K562 (cell line): ENCODE data around the gene IL23R. TPM values are rescaled to one million over a fixed set of nuclear protein-coding genes. Genes with fewer than 3 reads are reported as not detected.
A peak's percentile ranks its signal among the peaks of the same experiment; 100 is the strongest.

Source experiments
- ATAC-seq: fragments of 200-7000 bp; cut with Tn5 transposase; 3 replicates; pipeline ENCODE4 v1.9.1; 2020; ENCODE audit warnings: moderate library complexity
- BruUV-seq: library from RNA; stranded (reverse); fragments of 400-500 nt; replicated peaks from 2 replicates; lab custom pipeline; 2021; lab: Mats Ljungman, UMichigan
- CTCF ChIA-PET: fragments of 300-600 bp; formaldehyde crosslinking; extraction: SDS; loops from one replicate; lab custom pipeline; 2021; ENCODE audit warnings: low intra/inter-chr PET ratio; lab: Yijun Ruan, JAX
- POLR2A ChIA-PET: fragments of 300-600, 350-650 bp; sonication (Branson Sonifier 250); formaldehyde crosslinking; extraction: SDS; loops from one replicate; lab custom pipeline; 2021; ENCODE audit warnings: antibody characterized with exemption, inconsistent platforms; lab: Yijun Ruan, JAX
- DNase-seq, 4 experiments: peaks; one replicate each; pipeline versions ENCODE4 v3.0.0 to v3.0.0-alpha.2; 2011 to 2018; ENCODE audit warnings: low spot score in 3 of 4, mixed read lengths in 3 of 4; ENCODE audit errors: extremely low read depth in 1 of 4
- FAIRE-seq: peaks from 2 replicates; lab custom pipeline; 2011; peaks lifted over from hg19 to GRCh38; lab: Jason Lieb, UNC
- H2AFZ ChIP-seq: 2 replicates; pipeline ENCODE4 v1.6.0; 2011; ENCODE audit warnings: low read depth, low read length, control low read depth, inconsistent platforms
- H3K27ac ChIP-seq: fragments of 200-600 bp; 3 replicates; pipeline ENCODE4 v1.8.0; 2011; ENCODE audit warnings: low read depth, mild to moderate bottlenecking, control low read depth, inconsistent platforms, low read length, moderate library complexity, mixed read lengths; ENCODE audit errors: extremely low read depth
- H3K27me3 ChIP-seq, 2 experiments: fragments of 300-600 bp in 1 of 2; 2 replicates in 1 of 2; 3 replicates in 1 of 2; pipeline versions ENCODE4 v1.6.0 to v1.8.0; 2011; ENCODE audit warnings: inconsistent platforms in 2 of 2, low read length in 2 of 2, mild to moderate bottlenecking in 1 of 2, mixed read lengths in 1 of 2, moderate library complexity in 1 of 2; ENCODE audit not compliant: control insufficient read depth in 2 of 2, insufficient read depth in 2 of 2
- H3K36me3 ChIP-seq: fragments of 300-600 bp; 3 replicates; pipeline ENCODE4 v1.8.0; 2011; ENCODE audit warnings: mild to moderate bottlenecking, low read length, inconsistent platforms; ENCODE audit not compliant: control insufficient read depth, insufficient read depth
- H3K4me1 ChIP-seq, 2 experiments: fragments of 200-600 bp in 1 of 2; replicated peaks in 1 of 2; 2 replicates in 1 of 2; 3 replicates in 1 of 2; pipeline versions ENCODE4 v1.5.1 to v1.8.0; 2011; ENCODE audit warnings: inconsistent platforms in 2 of 2, low read length in 2 of 2, mild to moderate bottlenecking in 1 of 2, mixed read lengths in 1 of 2, moderate library complexity in 1 of 2; ENCODE audit not compliant: control insufficient read depth in 2 of 2, insufficient read depth in 2 of 2
- H3K4me2 ChIP-seq: 2 replicates; pipeline ENCODE4 v1.6.1; 2011; ENCODE audit warnings: low read length, control low read depth, inconsistent platforms, mixed read lengths; ENCODE audit not compliant: insufficient read depth
- H3K4me3 ChIP-seq: fragments of 200-600 bp; sonication (generic), shearing (Covaris generic); 2 replicates; pipeline ENCODE4 v1.5.1; 2016; ENCODE audit warnings: control low read depth, inconsistent platforms
- H3K79me2 ChIP-seq: fragments of 200-600 bp; 3 replicates; pipeline ENCODE4 v1.8.0; 2011; ENCODE audit warnings: low read length, inconsistent platforms; ENCODE audit not compliant: control insufficient read depth, insufficient read depth
- H3K9ac ChIP-seq, 2 experiments: 2 replicates each; pipeline versions ENCODE4 v1.6.0 to v1.6.1; 2011; ENCODE audit warnings: low read depth in 2 of 2, low read length in 2 of 2, control low read depth in 1 of 2, inconsistent platforms in 1 of 2, mild to moderate bottlenecking in 1 of 2, mixed read lengths in 1 of 2; ENCODE audit not compliant: insufficient read depth in 1 of 2
- H3K9me1 ChIP-seq: one replicate; pipeline ENCODE4 v1.6.0; 2011; ENCODE audit warnings: inconsistent platforms, mild to moderate bottlenecking, low read length, moderate library complexity; ENCODE audit not compliant: control insufficient read depth, insufficient read depth
- H3K9me3 ChIP-seq: replicated peaks from 2 replicates; pipeline ENCODE4 v1.5.1; 2011; ENCODE audit warnings: low read depth, low read length, inconsistent platforms; ENCODE audit not compliant: control insufficient read depth, insufficient read depth
- H4K20me1 ChIP-seq: replicated peaks from 2 replicates; pipeline ENCODE4 v1.6.1; 2011; ENCODE audit warnings: low read length, inconsistent platforms, mixed read lengths; ENCODE audit not compliant: control insufficient read depth, insufficient read depth
- ELF4 ChIP-seq: fragments of 450-650 bp; formaldehyde crosslinking; IDR thresholded peaks from 2 replicates; pipeline ENCODE4 v1.4.0; 2022; ENCODE audit warnings: missing genetic modification characterization
- HEY1 ChIP-seq: fragments of 250-450 bp; sonication (Bioruptor Pico); IDR thresholded peaks from 2 replicates; pipeline ENCODE4 v1.5.0; 2020; ENCODE audit warnings: mild to moderate bottlenecking, moderate library complexity, borderline replicate concordance
- L3MBTL2 ChIP-seq: fragments of 450-650 bp; IDR thresholded peaks from 2 replicates; pipeline ENCODE4 v1.6.1; 2016; ENCODE audit warnings: mild to moderate bottlenecking, moderate library complexity
- NUFIP1 ChIP-seq: fragments of 450-650 bp; IDR thresholded peaks from 2 replicates; pipeline ENCODE4 v1.6.1; 2018; ENCODE audit not compliant: partially characterized antibody
- RCOR1 ChIP-seq, 2 experiments: IDR thresholded peaks; 2 replicates each; pipeline ENCODE4 v1.6.1; 2012; ENCODE audit warnings: low read depth in 2 of 2, low read length in 2 of 2, borderline replicate concordance in 1 of 2, improper control_type of control experiment in 1 of 2
- TARDBP ChIP-seq: fragments of 450-650 bp; IDR thresholded peaks from 2 replicates; pipeline ENCODE4 v1.6.1; 2016
- ZFPM2 ChIP-seq: fragments of 250-450 bp; sonication (Bioruptor Pico); IDR thresholded peaks from 2 replicates; pipeline ENCODE4 v1.5.1; 2022; ENCODE audit warnings: mild to moderate bottlenecking
- ZNF232 ChIP-seq: sonication (generic); formaldehyde crosslinking; IDR thresholded peaks from 2 replicates; pipeline ENCODE4 v1.8.0; 2022; ENCODE audit warnings: mild to moderate bottlenecking, missing genetic modification reagents
- WGBS: fragments of 100-300 bp; shearing (Covaris generic); methylation state at CpG from one replicate; pipeline ENCODE4 v1.1.6; 2016; ENCODE audit warnings: low coverage, mixed read lengths; ENCODE audit not compliant: insufficient coverage; ENCODE audit errors: missing lambda C conversion rate; 5-methylcytosine and 5-hydroxymethylcytosine counted together
- in situ Hi-C: fragments of 300-500 bp; cut with MboI; formaldehyde crosslinking; loops from 4 replicates; pipeline ENCODE4 v1.15.0; 2018; ENCODE audit warnings: inconsistent platforms, mixed read lengths
- intact Hi-C: fragments of 100-400 bp; cut with micrococcal nuclease; formaldehyde crosslinking; loops from 2 replicates; pipeline ENCODE4 v1.14.2; 2022
- polyA plus RNA-seq, 8 experiments: library from polyadenylated mRNA; depleted of rRNA in 4 of 8; stranded (reverse) in 5 of 8; unstranded in 3 of 8; fragments of >200 nt; fragmentation: Nextera tagmentation in 2 of 8; fragmentation: Illumina TruSeq in 1 of 8; extraction: Ambion mirVana in 2 of 8; extraction: Trizol in 1 of 8; gene quantifications; 2 replicates each; pipeline versions ENCODE4 v1.2.1 to v1.2.3, GENCODE V29; 2011 to 2014; ENCODE audit warnings: inconsistent platforms in 1 of 8, missing spikeins in 1 of 8
- total RNA-seq, 7 experiments: library from RNA; depleted of rRNA in 6 of 7; stranded (reverse); fragments of >200 nt in 6 of 7; fragmentation: Illumina TruSeq in 2 of 7; extraction: Trizol in 2 of 7; gene quantifications; 2 replicates each; pipeline versions ENCODE4 v1.2.1 to v1.2.3, GENCODE V29; 2011 to 2021; ENCODE audit warnings: low replicate concordance in 1 of 7
- TF ChIP-seq, protein P1 (sequence below): fragments of 450-650 bp; conservative IDR thresholded peaks from 2 replicates; pipeline ENCODE4 v1.6.1; 2016; ENCODE audit warnings: missing genetic modification characterization, low read depth, mild to moderate bottlenecking, control low read depth, missing compliant biosample characterization

Gene IL23R
- total and polyA plus RNA-seq, 9 of the 15 experiments (the other 6 are each of a cell fraction or from before 2014, with no cell fraction given) = 4.4 to 52.7 (median 22.8) TPM

DNA sequence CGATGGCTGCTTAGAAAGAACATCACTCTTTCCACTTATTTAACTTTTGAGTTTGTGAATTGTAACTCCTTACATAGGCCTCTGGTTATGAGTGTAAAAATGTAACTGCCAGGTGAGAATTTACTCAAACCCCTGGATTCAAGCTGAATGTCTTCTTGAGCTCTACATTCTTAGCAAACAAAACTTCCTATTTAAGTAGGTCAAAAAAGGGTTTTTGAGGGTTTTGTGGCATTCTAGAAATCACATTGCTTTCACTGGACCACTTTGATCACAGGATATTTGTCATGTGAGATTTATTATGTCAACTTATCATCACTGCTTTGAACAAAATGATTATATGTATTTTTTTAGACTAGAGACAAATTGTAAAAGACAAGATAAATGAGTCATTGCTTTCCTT is 5.7 kb downstream of the IL23R start:
- Histone ChIP-seq H3K27ac (no peak overlapping the region), H3K9me1 (no peaks in the 10 kb centered on the region), H3K4me1 (peaks cover 0 to 3% of the 10 kb centered on the region in 2 experiments; a peak in 2 of 5 replicates), H3K79me2 (no peaks in the 10 kb centered on the region), H3K9me3 (no peaks in the 10 kb centered on the region), H4K20me1 (no peaks in the 10 kb centered on the region), H3K4me2 (no peak overlapping the region), H2AFZ (peak overlapping the region; percentile 49), H3K36me3 (no peaks in the 10 kb centered on the region), H3K9ac (no peak overlapping the region), H3K4me3 (no peak overlapping the region), H3K27me3 (no peaks in the 10 kb centered on the region)
- no peak for TF ChIP-seq RCOR1 (IDR thresholded peaks at IDR 0.05; ENCODE audit: borderline replicate concordance in 1 of 2, low read depth in 2 of 2, low read length in 2 of 2)
- no peak for TF ChIP-seq L3MBTL2
- no peak for TF ChIP-seq ZFPM2 (CRISPR knock-in tag)
- TF ChIP-seq HEY1 (CRISPR knock-in tag) = no peak
- TF ChIP-seq NUFIP1 = no peak
- TF ChIP-seq TARDBP = no peak
- no peak for TF ChIP-seq ELF4 (CRISPR knock-in tag)
- TF ChIP-seq, protein P1, sequence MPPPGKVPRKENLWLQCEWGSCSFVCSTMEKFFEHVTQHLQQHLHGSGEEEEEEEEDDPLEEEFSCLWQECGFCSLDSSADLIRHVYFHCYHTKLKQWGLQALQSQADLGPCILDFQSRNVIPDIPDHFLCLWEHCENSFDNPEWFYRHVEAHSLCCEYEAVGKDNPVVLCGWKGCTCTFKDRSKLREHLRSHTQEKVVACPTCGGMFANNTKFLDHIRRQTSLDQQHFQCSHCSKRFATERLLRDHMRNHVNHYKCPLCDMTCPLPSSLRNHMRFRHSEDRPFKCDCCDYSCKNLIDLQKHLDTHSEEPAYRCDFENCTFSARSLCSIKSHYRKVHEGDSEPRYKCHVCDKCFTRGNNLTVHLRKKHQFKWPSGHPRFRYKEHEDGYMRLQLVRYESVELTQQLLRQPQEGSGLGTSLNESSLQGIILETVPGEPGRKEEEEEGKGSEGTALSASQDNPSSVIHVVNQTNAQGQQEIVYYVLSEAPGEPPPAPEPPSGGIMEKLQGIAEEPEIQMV = no peak
- TF ChIP-seq ZNF232 = no peak
- no TSS peak for BruUV-seq
- no peak for ATAC-seq
- no peak for DNase-seq
- intact Hi-C loops (loop anchor here (5.0 kb wide), 1 partner anchor 40 kb away; no protein-coding TSS in a partner anchor), in situ Hi-C loops (no loop called here)
- POLR2A ChIA-PET = interaction anchor here (1.0 to 1.6 kb wide), 2 partner anchors 9 to 23 kb away, joined by 3 to 6 read pairs; no protein-coding TSS in a partner anchor
- CTCF ChIA-PET = no interaction called here
- WGBS = 84% methylated on average over 1 of the region's 1 CpG
- FAIRE-seq = no peak
